Liver (tissue), 3 donors: ENCODE measurements around the gene DSC1.
"Not testable (repeated sequence)": the region's sequence is repeated elsewhere in the genome, so short reads cannot be mapped to it uniquely, and the experiment has no call there.

Experiments used
- ATF3 ChIP-seq: IDR thresholded peaks from 2 replicates; pipeline ENCODE4 v1.6.1; 2016; ENCODE audit warnings: antibody characterized with exemption
- CTCF ChIP-seq: fragments of 150-350 bp; IDR thresholded peaks from 2 replicates; pipeline ENCODE4 v1.5.1; 2017; ENCODE audit warnings: improper control_type of control experiment, low read depth, low read length; ENCODE audit not compliant: missing input control
- EGR1 ChIP-seq, 2 donors: IDR thresholded peaks; 2 replicates each; pipeline ENCODE4 v1.6.1; 2016 to 2018; ENCODE audit warnings: antibody characterized with exemption in 2 of 2, low read depth in 2 of 2
- FOXA1 ChIP-seq: IDR thresholded peaks from 2 replicates; pipeline ENCODE4 v1.6.1; 2016; ENCODE audit warnings: antibody characterized with exemption
- GABPA ChIP-seq, 2 donors: IDR thresholded peaks in 1 of 2; conservative IDR thresholded peaks in 1 of 2; 2 replicates each; pipeline ENCODE4 v1.6.1; 2016; ENCODE audit warnings: antibody characterized with exemption in 2 of 2, mild to moderate bottlenecking in 1 of 2, moderate library complexity in 1 of 2
- MAX ChIP-seq: IDR thresholded peaks from 2 replicates; pipeline ENCODE4 v1.6.1; 2016; ENCODE audit warnings: antibody characterized with exemption
- RAD21 ChIP-seq, 2 donors: IDR thresholded peaks; 2 replicates each; pipeline ENCODE4 v1.6.1; 2016; ENCODE audit warnings: antibody characterized with exemption in 2 of 2, mild to moderate bottlenecking in 2 of 2
- REST ChIP-seq: IDR thresholded peaks from 2 replicates; pipeline ENCODE4 v1.6.1; 2016; ENCODE audit warnings: antibody characterized with exemption, mild to moderate bottlenecking
- RXRA ChIP-seq, 2 donors: IDR thresholded peaks; 2 replicates each; pipeline ENCODE4 v1.6.1; 2017 to 2018; ENCODE audit warnings: antibody characterized with exemption in 2 of 2, mild to moderate bottlenecking in 1 of 2
- SP1 ChIP-seq: IDR thresholded peaks from 2 replicates; pipeline ENCODE4 v1.6.1; 2018; ENCODE audit warnings: antibody characterized with exemption, mild to moderate bottlenecking
- TAF1 ChIP-seq: conservative IDR thresholded peaks from 2 replicates; pipeline ENCODE4 v1.6.1; 2016; ENCODE audit warnings: antibody characterized with exemption, mild to moderate bottlenecking
- YY1 ChIP-seq: IDR thresholded peaks from 2 replicates; pipeline ENCODE4 v1.6.1; 2016; ENCODE audit warnings: antibody characterized with exemption, mild to moderate bottlenecking
- ZBTB33 ChIP-seq: IDR thresholded peaks from 2 replicates; pipeline ENCODE4 v1.6.1; 2016; ENCODE audit warnings: antibody characterized with exemption
- donor health status: healthy.
- donor health status: healthy.

- TF ChIP-seq TAF1; CTCF; MAX; REST; RXRA (IDR thresholded peaks at IDR 0.05); GABPA (IDR thresholded peaks at IDR 0.05 in 1 of 2, conservative IDR thresholded peaks at IDR 0.05 in 1 of 2); RAD21 (IDR thresholded peaks at IDR 0.05); EGR1 (IDR thresholded peaks at IDR 0.05; ENCODE audit: low read depth in 2 of 2); ATF3; FOXA1; YY1; ZBTB33; SP1: not testable (repeated sequence)
These were observed 14.7 kb upstream of the DSC1 start for GRCh38 chr18:31177369-31177768.
